ENCODE measurements around the gene GLRX3.

Gene GLRX3

DNA sequence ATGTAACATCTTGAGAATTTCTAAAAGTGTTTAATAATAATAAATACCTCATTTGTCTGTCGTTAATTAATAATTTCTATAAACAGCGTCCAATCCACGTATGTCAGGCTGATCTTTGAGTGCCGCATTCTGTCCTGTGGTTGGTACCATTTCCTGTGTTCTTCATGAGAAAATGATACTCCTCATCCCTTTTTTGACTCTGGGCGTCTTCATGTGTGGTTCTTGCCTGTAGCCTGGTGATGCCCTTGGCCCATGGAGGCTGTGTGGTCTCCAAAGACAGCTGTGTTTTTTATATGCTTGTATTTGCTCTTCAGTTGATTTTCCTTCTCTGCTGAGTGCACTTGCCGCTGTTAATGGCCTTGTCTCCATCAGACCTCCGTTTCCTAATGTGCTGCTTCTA is 31.5 kb downstream of the GLRX3 start:
- no peak for TF ChIP-seq CTCF (IDR thresholded peaks at IDR 0.05; ENCODE audit: insufficient read depth, low read length, missing control alignments)
- no peak overlapping the region for H3K4me3 ChIP-seq (ENCODE audit: low read depth, low read length)
- POLR2A ChIA-PET: no interaction called here
- CTCF ChIA-PET: interaction anchor here (4.6 kb wide), 1 partner anchor 13 kb away, joined by 20 read pairs; no protein-coding TSS in a partner anchor
- DNase-seq (ENCODE audit: low read depth, low spot score): no peak

DNA sequence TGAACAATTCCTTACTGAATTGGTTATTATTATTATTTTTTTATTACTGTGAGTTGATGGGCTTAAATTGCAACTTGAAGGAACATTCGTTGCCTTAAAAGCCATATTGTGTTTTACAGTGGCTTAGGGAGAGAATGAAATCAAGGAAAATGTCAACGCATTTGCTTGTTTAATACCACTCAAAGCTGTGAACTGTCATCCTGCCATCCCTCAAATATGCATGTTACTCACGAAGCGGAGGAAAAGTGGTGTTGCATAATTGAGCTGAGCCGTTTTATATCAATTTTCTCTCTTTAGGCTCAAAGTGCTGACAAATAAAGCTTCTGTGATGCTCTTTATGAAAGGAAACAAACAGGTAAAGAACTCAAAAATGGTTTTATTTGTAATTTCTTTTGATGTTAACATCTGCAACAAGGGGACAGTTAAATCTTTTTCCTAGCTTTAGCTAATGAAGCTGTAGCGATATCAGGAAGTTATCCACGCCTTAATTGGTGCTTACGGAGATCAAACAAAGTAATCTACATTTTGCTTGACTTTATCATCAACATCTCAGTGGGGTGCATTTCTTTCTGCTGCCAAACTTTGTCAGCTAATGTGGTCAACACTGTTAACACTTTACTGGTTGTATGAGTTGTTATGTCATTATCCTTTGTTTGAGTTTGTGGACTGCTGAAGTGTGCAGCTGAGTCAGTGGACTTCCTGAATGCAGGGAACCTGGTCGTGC is 33.1 kb downstream of the GLRX3 start:
- no peak for TF ChIP-seq CTCF (IDR thresholded peaks at IDR 0.05; ENCODE audit: insufficient read depth, low read length, missing control alignments)
- DNase-seq (ENCODE audit: low read depth, low spot score): peak; percentile 16
- H3K4me3 ChIP-seq (ENCODE audit: low read depth, low read length): no peak overlapping the region
- ChIA-PET POLR2A (no interaction called here), CTCF (interaction anchor here (0.9 to 4.6 kb wide), 4 partner anchors 11 to 59 kb away, joined by 3 to 20 read pairs (median 8); no protein-coding TSS in a partner anchor)

DNA sequence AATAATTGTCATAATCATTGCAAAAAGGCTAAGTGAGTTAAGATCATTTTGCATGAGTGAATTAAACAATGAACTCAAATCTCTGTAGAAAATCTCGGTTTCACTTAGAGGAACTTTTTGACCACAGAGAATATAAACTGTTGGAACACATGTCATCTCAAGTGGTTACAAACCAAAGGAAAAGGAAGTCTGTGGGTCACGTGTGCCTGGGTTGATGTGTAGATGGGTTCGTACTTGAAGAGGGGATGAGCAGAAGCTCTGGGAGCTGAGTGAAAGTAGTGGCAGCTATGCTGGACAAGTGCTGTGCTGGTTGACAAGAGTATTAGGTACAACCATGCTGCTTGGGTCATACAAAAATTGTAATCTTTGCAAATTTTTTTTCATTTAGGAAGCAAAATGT is 35.0 kb downstream of the GLRX3 start:
- DNase-seq (ENCODE audit: low read depth, low spot score): no peak
- H3K4me3 ChIP-seq (ENCODE audit: low read depth, low read length): no peak overlapping the region
- no peak for TF ChIP-seq CTCF (IDR thresholded peaks at IDR 0.05; ENCODE audit: insufficient read depth, low read length, missing control alignments)
- CTCF ChIA-PET: interaction anchor here (4.6 kb wide), 1 partner anchor 9 kb away, joined by 20 read pairs; no protein-coding TSS in a partner anchor
- POLR2A ChIA-PET: no interaction called here

- ChIA-PET CTCF (interaction anchor here (1.4 kb wide), 1 partner anchor 9 kb away, joined by 3 read pairs; no protein-coding TSS in a partner anchor), POLR2A (no interaction called here)
- no peak for TF ChIP-seq CTCF (IDR thresholded peaks at IDR 0.05; ENCODE audit: insufficient read depth, low read length, missing control alignments)
- no peak overlapping the region for H3K4me3 ChIP-seq (ENCODE audit: low read depth, low read length)
- no peak for DNase-seq (ENCODE audit: low read depth, low spot score)
Observed at GRCh38 chr10:130174328-130174727, 38.1 kb downstream of the GLRX3 start.

DNA sequence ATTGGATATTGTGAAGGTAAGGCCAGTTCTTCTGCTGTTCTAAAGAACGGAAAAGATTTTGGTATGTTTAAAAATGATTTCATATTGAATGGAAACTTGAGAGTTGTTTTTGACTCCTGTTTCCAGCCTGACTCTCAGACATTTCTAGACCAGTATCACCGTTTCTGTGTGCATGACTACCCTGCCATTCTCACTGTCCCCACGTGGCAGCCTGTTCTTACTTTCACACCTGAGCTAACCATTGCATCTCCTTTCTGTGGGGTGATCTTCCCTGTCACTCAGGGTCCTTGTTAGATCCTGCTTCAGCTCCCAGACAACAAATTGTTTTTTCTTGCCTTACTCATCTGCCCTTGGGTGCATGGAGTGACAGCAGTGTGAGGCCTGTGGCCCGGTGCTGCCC is 38.9 kb downstream of the GLRX3 start:
- CTCF ChIA-PET: interaction anchor here (1.4 to 8.6 kb wide), 2 partner anchors 15 to 65 kb away, joined by 6 to 70 read pairs; partner anchors contain the start of gene C10orf143
- no peak for DNase-seq (ENCODE audit: low read depth, low spot score)
- TF ChIP-seq CTCF (IDR thresholded peaks at IDR 0.05; ENCODE audit: insufficient read depth, low read length, missing control alignments): no peak
- POLR2A ChIA-PET: no interaction called here
- no peak overlapping the region for H3K4me3 ChIP-seq (ENCODE audit: low read depth, low read length)

DNA sequence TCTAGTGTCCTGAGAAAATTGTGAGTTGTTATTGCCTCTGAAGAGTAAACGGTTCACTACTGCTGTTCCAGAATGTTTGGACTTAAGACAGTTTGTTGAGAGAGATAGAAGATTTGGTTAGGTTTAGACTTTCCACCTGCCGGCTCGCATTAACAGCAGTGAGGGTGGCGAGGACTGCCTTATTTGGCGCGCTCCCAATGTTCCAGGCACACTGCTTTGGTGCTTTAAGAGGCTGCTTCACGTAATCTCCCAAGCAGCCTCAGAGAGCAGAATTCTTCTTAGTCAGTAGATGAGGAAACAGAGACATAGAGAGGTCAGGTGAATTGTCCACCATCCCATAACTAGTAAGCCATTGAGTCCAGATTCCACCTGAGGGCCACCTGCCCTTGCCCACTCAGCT is 41.1 kb downstream of the GLRX3 start:
- no peak for DNase-seq (ENCODE audit: low read depth, low spot score)
- H3K4me3 ChIP-seq (ENCODE audit: low read depth, low read length): no peak overlapping the region
- CTCF ChIA-PET: interaction anchor here (1.0 to 8.6 kb wide), 3 partner anchors 10 to 15 kb away, joined by 3 to 70 read pairs (median 4); no protein-coding TSS in a partner anchor
- POLR2A ChIA-PET: no interaction called here
- no peak for TF ChIP-seq CTCF (IDR thresholded peaks at IDR 0.05; ENCODE audit: insufficient read depth, low read length, missing control alignments)
